Measurements from ENCODE around the gene LRMDA. TPM values are rescaled to one million over a fixed set of nuclear protein-coding genes. Genes with fewer than 3 reads are reported as not detected.

Gene LRMDA
- total RNA-seq, 1 donor from 2014 or later, result 0.19 TPM

- H3K27me3 Mint-ChIP-seq (ENCODE audit: unreplicated experiment), result peaks cover 17% of the 10 kb centered on the region
- DNase-seq (ENCODE audit: extremely low spot score, unreplicated experiment), result no peak
- no peak overlapping the region for H3K27ac Mint-ChIP-seq (ENCODE audit: unreplicated experiment)
- no peaks in the 10 kb centered on the region for H3K4me1 Mint-ChIP-seq (ENCODE audit: unreplicated experiment)
- no peak overlapping the region for H3K4me3 Mint-ChIP-seq (ENCODE audit: unreplicated experiment)
- H3K9me3 Mint-ChIP-seq (ENCODE audit: unreplicated experiment), result no peaks in the 10 kb centered on the region
- H3K36me3 Mint-ChIP-seq (ENCODE audit: unreplicated experiment), result no peaks in the 10 kb centered on the region
- no peak for TF ChIP-seq CTCF (IDR thresholded peaks at IDR 0.05)
Observed at GRCh38 chr10:76017733-76018433, 586.5 kb downstream of the LRMDA start.

GRCh38 chr10:76020630-76021029 is 589.2 kb downstream of the LRMDA start:
- Mint-ChIP-seq H3K4me3 (ENCODE audit: unreplicated experiment) (no peak overlapping the region), H3K27me3 (ENCODE audit: unreplicated experiment) (peaks cover 26% of the 10 kb centered on the region), H3K9me3 (ENCODE audit: unreplicated experiment) (no peaks in the 10 kb centered on the region), H3K36me3 (ENCODE audit: unreplicated experiment) (no peaks in the 10 kb centered on the region), H3K27ac (ENCODE audit: unreplicated experiment) (no peak overlapping the region), H3K4me1 (ENCODE audit: unreplicated experiment) (no peaks in the 10 kb centered on the region)
- DNase-seq (ENCODE audit: extremely low spot score, unreplicated experiment), result no peak
- TF ChIP-seq CTCF (IDR thresholded peaks at IDR 0.05), result no peak

GRCh38 chr10:76021398-76021797 is 590.0 kb downstream of the LRMDA start:
- no peak overlapping the region for H3K27ac Mint-ChIP-seq (ENCODE audit: unreplicated experiment)
- peaks cover 32% of the 10 kb centered on the region for H3K27me3 Mint-ChIP-seq (ENCODE audit: unreplicated experiment)
- no peak for DNase-seq (ENCODE audit: extremely low spot score, unreplicated experiment)

GRCh38 chr10:76022366-76022765 is 590.9 kb downstream of the LRMDA start:
- no peak for DNase-seq (ENCODE audit: extremely low spot score, unreplicated experiment)
- H3K4me3 Mint-ChIP-seq (ENCODE audit: unreplicated experiment), result no peak overlapping the region
- TF ChIP-seq CTCF (IDR thresholded peaks at IDR 0.05), result no peak

More at GRCh38 chr10:76021398-76021797, 590.0 kb downstream of the LRMDA start:
- Mint-ChIP-seq H3K9me3 (ENCODE audit: unreplicated experiment) (no peaks in the 10 kb centered on the region), H3K4me3 (ENCODE audit: unreplicated experiment) (no peak overlapping the region), H3K4me1 (ENCODE audit: unreplicated experiment) (no peaks in the 10 kb centered on the region), H3K36me3 (ENCODE audit: unreplicated experiment) (no peaks in the 10 kb centered on the region)
- no peak for TF ChIP-seq CTCF (IDR thresholded peaks at IDR 0.05)

GRCh38 chr10:76023007-76023406 is 591.6 kb downstream of the LRMDA start:
- Mint-ChIP-seq H3K4me1 (ENCODE audit: unreplicated experiment) (no peaks in the 10 kb centered on the region), H3K27ac (ENCODE audit: unreplicated experiment) (no peak overlapping the region), H3K4me3 (ENCODE audit: unreplicated experiment) (no peak overlapping the region), H3K27me3 (ENCODE audit: unreplicated experiment) (peaks cover 44% of the 10 kb centered on the region), H3K9me3 (ENCODE audit: unreplicated experiment) (no peaks in the 10 kb centered on the region), H3K36me3 (ENCODE audit: unreplicated experiment) (no peaks in the 10 kb centered on the region)
- TF ChIP-seq CTCF (IDR thresholded peaks at IDR 0.05), result no peak
- DNase-seq (ENCODE audit: extremely low spot score, unreplicated experiment), result no peak

More at GRCh38 chr10:76022366-76022765, 590.9 kb downstream of the LRMDA start:
- Mint-ChIP-seq H3K27ac (ENCODE audit: unreplicated experiment) (no peak overlapping the region), H3K4me1 (ENCODE audit: unreplicated experiment) (no peaks in the 10 kb centered on the region), H3K36me3 (ENCODE audit: unreplicated experiment) (no peaks in the 10 kb centered on the region), H3K9me3 (ENCODE audit: unreplicated experiment) (no peaks in the 10 kb centered on the region), H3K27me3 (ENCODE audit: unreplicated experiment) (peaks cover 38% of the 10 kb centered on the region)
